GM10266 (cell line): ENCODE measurements around the gene NRM.

Source experiments
- DNase-seq: peaks from one replicate; pipeline ENCODE4 v3.0.0; 2012; ENCODE audit errors: extremely low spot score
- TF ChIP-seq, protein P1 (sequence below): IDR thresholded peaks from 2 replicates; pipeline ENCODE4 v1.5.1; 2012; ENCODE audit warnings: mild to moderate bottlenecking, low read depth; ENCODE audit not compliant: control insufficient read depth, insufficient read depth; ENCODE audit errors: missing control alignments

The NRM gene

DNA sequence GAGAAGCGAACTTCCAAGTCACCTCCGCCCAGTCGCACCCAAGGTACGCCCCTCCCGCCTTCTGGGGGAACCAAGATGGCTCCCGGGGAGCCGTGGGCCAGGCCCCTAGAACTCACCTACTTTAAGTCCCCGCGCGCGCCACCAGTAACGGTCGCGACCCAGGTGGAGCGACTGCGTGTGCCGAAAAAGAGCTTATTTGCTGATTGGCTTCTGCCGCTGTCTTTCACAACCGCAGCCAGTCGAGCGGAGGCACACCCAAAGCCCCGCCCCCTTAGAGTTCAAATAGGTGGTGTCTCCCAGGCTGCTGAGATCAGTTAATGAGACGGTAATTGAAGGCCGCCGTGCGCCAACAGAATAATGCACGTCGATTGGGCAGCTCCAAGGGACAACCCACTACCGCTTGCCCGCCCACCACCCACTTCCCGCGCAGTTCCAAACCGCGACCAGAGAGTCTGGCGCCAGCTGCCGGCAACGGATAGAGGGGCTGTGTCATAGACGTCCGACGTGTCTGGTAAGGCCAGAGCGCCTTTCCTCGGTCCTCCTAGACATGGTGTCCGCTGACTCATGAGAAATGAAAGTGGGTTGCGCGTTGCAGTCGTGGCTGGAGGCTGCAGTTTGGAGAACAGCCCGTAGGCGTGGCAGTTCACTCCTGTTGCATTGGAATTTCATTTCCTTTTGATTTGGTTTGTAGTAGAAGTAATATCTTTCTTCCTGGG, 26.5 kb upstream of the NRM start, which contains the start of gene MDC1:
MDC1 (minus strand) TSS at position 153 of the 716 bp plus-strand sequence. CDS start 2,106 bp downstream, outside the sequence.
- peak; percentile 94 for DNase-seq
- TF ChIP-seq, protein P1, sequence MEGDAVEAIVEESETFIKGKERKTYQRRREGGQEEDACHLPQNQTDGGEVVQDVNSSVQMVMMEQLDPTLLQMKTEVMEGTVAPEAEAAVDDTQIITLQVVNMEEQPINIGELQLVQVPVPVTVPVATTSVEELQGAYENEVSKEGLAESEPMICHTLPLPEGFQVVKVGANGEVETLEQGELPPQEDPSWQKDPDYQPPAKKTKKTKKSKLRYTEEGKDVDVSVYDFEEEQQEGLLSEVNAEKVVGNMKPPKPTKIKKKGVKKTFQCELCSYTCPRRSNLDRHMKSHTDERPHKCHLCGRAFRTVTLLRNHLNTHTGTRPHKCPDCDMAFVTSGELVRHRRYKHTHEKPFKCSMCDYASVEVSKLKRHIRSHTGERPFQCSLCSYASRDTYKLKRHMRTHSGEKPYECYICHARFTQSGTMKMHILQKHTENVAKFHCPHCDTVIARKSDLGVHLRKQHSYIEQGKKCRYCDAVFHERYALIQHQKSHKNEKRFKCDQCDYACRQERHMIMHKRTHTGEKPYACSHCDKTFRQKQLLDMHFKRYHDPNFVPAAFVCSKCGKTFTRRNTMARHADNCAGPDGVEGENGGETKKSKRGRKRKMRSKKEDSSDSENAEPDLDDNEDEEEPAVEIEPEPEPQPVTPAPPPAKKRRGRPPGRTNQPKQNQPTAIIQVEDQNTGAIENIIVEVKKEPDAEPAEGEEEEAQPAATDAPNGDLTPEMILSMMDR, result no peak

DNA sequence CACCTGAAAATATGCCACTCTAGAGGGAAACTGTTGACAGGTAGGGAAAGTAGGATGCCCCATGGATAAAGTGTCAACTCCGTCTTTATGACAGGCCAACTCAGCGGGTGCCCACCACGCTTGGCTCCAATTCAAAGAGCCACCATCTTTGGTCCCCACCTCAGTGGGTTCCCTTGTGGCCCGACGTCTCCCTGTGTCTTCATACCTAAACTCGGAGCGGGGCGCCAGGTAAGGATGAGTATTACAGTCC, 26.0 kb upstream of the NRM start:
- DNase-seq, result no peak
- TF ChIP-seq, protein P1, result no peak

DNA sequence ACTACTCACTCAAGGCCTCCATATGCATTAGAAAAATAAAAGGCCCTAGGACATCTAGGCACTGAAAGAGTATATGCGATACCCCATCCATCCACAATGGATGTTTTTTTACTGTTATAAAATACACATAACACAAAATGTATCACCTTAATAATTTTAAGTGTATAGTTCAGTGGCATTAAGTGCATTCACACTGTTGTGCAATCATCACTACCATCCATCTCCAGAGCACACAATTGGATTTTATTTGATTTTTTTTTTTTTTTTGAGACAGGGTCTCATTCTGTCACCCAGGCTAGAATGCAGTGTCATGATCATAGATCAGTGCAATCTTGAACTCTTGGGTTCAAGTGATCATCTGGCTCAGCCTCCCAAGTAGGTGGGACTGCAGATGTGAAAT, 23.5 kb upstream of the NRM start:
- TF ChIP-seq, protein P1, result no peak
- no peak for DNase-seq

DNA sequence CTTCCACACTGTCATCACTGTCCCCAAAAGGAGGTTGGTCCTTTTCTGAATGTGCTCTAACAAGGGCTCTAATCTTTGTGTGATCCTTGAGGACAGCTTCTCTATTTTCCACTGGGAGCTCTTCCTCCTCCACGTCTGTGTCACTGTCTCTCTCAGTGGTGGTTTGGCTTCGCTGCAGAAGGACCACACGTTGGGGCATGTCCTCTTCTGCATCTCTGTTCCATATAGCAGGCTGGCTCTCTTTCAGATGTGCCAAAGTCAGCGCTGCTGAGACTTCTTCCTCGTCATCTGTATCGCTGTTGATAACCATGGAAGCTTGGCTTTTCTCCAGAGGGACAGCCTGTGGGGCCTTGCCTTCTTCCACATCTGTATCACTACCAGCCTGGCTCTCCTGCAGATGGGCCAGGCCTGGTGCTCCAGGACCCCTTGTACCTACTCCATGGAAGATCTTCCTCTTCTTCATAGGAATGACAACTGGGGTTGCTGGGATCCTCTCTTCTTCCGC, 21.7 kb upstream of the NRM start:
- no peak for DNase-seq
- TF ChIP-seq, protein P1, result no peak

DNA sequence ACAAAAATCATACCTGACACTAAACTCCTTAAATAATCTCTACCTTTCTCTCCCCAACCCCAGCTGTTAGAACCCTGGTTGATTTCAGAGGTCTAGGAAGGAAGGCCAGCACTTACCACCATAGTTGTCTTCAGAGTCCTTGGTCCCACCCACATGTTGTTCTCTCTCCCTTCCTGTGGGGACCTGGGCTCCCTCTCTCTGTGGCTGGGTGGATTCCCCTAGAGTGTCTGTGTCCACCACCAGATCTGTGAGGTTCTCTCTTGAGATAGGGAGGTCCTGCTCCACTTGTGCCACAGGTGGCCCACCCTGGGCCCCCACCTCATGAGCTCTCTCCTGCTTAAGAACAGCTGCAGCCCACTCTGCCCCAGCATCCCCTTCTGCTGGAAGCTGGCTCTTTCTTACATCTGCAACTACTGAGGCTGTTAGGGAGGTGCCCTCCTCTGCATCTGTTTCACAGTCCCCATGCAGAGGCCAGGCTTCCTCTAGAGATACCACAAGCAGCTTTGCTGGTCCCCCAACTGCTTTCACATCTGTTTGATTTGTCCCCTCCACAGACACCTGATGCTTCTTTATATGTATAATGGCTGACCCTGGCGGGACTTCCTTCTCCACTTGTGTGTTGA, 21.1 kb upstream of the NRM start:
- DNase-seq, result no peak

DNA sequence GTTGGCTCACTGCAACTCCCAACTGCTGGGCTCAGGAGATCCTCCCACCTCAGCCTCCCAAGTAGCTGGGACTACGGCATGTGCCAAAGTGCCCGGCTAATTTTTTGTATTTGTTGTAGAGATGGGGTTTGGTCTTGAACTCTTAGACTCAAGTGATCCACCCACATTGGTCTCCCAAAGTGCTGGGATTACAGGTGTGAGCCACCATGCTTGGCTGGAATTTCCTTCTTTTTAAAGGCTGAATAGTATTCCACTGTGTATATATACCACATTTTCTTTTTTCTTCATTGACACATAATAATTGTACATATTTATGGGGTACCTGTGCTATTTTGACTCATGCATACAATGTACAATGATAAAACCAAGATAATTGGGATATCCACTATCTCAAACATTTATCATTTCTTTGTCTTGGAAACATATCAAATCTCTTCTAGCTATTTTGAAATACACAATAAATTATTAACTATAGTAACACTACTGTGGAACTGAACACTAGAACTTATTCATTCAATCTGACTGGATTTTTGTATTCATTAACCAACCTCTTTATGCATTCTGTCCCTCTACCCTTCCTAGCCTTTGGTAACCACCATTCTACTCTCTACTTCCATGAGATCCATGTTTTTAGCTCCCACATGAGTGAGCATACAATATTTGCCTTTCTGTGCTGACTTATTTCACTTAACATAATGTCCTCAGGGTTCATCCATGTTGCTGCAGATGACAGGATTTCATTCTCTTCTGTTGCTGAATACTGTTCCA, 18.5 kb upstream of the NRM start:
- no peak for DNase-seq
- TF ChIP-seq, protein P1, result no peak

More for the DNA sequence above, 21.1 kb upstream of the NRM start:
- TF ChIP-seq, protein P1, result no peak
